H9 (cell line): ENCODE measurements around the gene LMCD1. TPM values are rescaled to one million over a fixed set of nuclear protein-coding genes. Genes with fewer than 3 reads are reported as not detected.

Experiments used
- DNase-seq: peaks from one replicate; pipeline ENCODE4 v3.0.0-alpha.2; 2017
- H2AFZ ChIP-seq: one replicate; pipeline ENCODE4 v1.6.1; 2013; ENCODE audit warnings: mild to moderate bottlenecking, low read length, control low read depth, moderate library complexity
- H2AK5ac ChIP-seq: 2 replicates; pipeline ENCODE4 v1.6.1; 2013; ENCODE audit warnings: low read length, control low read depth, mixed read lengths; ENCODE audit not compliant: insufficient read length
- H2BK120ac ChIP-seq: one replicate; pipeline ENCODE4 v1.6.1; 2013; ENCODE audit warnings: low read depth, mild to moderate bottlenecking, low read length, control low read depth, inconsistent platforms; ENCODE audit not compliant: poor library complexity, severe bottlenecking
- H2BK12ac ChIP-seq: 2 replicates; pipeline ENCODE4 v1.6.1; 2013; ENCODE audit warnings: low read length, control low read depth, mixed read lengths, low read depth; ENCODE audit not compliant: insufficient read length
- H2BK15ac ChIP-seq: 2 replicates; pipeline ENCODE4 v1.6.1; 2013; ENCODE audit warnings: low read depth, low read length, control low read depth
- H2BK20ac ChIP-seq: one replicate; pipeline ENCODE4 v1.6.1; 2013; ENCODE audit warnings: low read depth, mild to moderate bottlenecking, low read length, control low read depth, inconsistent platforms; ENCODE audit not compliant: poor library complexity, severe bottlenecking
- H2BK5ac ChIP-seq: 2 replicates; pipeline ENCODE4 v1.6.1; 2013; ENCODE audit warnings: low read length, control low read depth, mixed read lengths; ENCODE audit not compliant: insufficient read length
- H3K14ac ChIP-seq: 2 replicates; pipeline ENCODE4 v1.6.1; 2013; ENCODE audit warnings: low read length, control low read depth; ENCODE audit not compliant: insufficient read depth
- H3K18ac ChIP-seq: 2 replicates; pipeline ENCODE4 v1.6.1; 2013; ENCODE audit warnings: low read depth, mild to moderate bottlenecking, mixed read lengths, low read length, control low read depth; ENCODE audit not compliant: insufficient read length
- H3K23ac ChIP-seq: 2 replicates; pipeline ENCODE4 v1.6.1; 2013; ENCODE audit warnings: low read length, control low read depth, mixed read lengths, low read depth; ENCODE audit not compliant: insufficient read length
- H3K23me2 ChIP-seq: 2 replicates; pipeline ENCODE4 v1.6.1; 2013; ENCODE audit warnings: low read depth, mild to moderate bottlenecking, mixed read lengths, low read length, control low read depth; ENCODE audit not compliant: insufficient read length, poor library complexity, severe bottlenecking
- H3K27ac ChIP-seq: 2 replicates; pipeline ENCODE4 v1.5.1; 2013; ENCODE audit warnings: low read length, control low read depth, mixed read lengths, low read depth; ENCODE audit not compliant: insufficient read length
- H3K27me3 ChIP-seq: 2 replicates; pipeline ENCODE4 v1.6.1; 2013; ENCODE audit warnings: low read length, control low read depth, inconsistent platforms; ENCODE audit not compliant: insufficient read depth
- H3K4ac ChIP-seq: 2 replicates; pipeline ENCODE4 v1.6.1; 2013; ENCODE audit warnings: low read depth, mild to moderate bottlenecking, control low read depth, inconsistent platforms, low read length, moderate library complexity
- H3K4me1 ChIP-seq: 2 replicates; pipeline ENCODE4 v1.6.1; 2013; ENCODE audit warnings: low read length, control low read depth, inconsistent platforms; ENCODE audit not compliant: insufficient read depth
- H3K4me2 ChIP-seq: 2 replicates; pipeline ENCODE4 v1.6.1; 2013; ENCODE audit warnings: low read length, control low read depth, mixed read lengths; ENCODE audit not compliant: insufficient read length, insufficient read depth
- H3K56ac ChIP-seq: 2 replicates; pipeline ENCODE4 v1.6.1; 2013; ENCODE audit warnings: low read depth, mild to moderate bottlenecking, mixed read lengths, low read length, control low read depth; ENCODE audit not compliant: insufficient read length
- H3K79me1 ChIP-seq: 2 replicates; pipeline ENCODE4 v1.6.1; 2013; ENCODE audit warnings: low read depth, mild to moderate bottlenecking, moderate library complexity, low read length, control low read depth, inconsistent platforms; ENCODE audit not compliant: insufficient read depth, poor library complexity, severe bottlenecking
- H3K79me2 ChIP-seq: 2 replicates; pipeline ENCODE4 v1.6.1; 2013; ENCODE audit warnings: low read length, control low read depth, inconsistent platforms; ENCODE audit not compliant: insufficient read depth
- H3K9ac ChIP-seq: 2 replicates; pipeline ENCODE4 v1.6.1; 2013; ENCODE audit warnings: low read length, control low read depth, mixed read lengths; ENCODE audit not compliant: insufficient read length; ENCODE audit errors: extremely low read depth
- H3K9me3 ChIP-seq: one replicate; pipeline ENCODE4 v1.6.1; 2013; ENCODE audit warnings: low read depth, low read length, inconsistent platforms; ENCODE audit not compliant: control insufficient read depth
- H3T11ph ChIP-seq: one replicate; pipeline ENCODE4 v1.6.1; 2013; ENCODE audit warnings: mild to moderate bottlenecking, low read length, control low read depth, inconsistent platforms
- H4K20me1 ChIP-seq: one replicate; pipeline ENCODE4 v1.6.1; 2013; ENCODE audit not compliant: control insufficient read depth, insufficient read length, insufficient read depth
- H4K5ac ChIP-seq: 2 replicates; pipeline ENCODE4 v1.6.1; 2013; ENCODE audit warnings: low read depth, mild to moderate bottlenecking, mixed read lengths, low read length, control low read depth; ENCODE audit not compliant: insufficient read length
- H4K8ac ChIP-seq: replicated peaks from 2 replicates; pipeline ENCODE4 v1.6.1; 2013; ENCODE audit warnings: low read length, control low read depth, mixed read lengths, low read depth; ENCODE audit not compliant: insufficient read length
- H4K91ac ChIP-seq: 2 replicates; pipeline ENCODE4 v1.6.1; 2013; ENCODE audit warnings: low read depth, mild to moderate bottlenecking, moderate library complexity, mixed read lengths, low read length, control low read depth; ENCODE audit not compliant: insufficient read length
- H3K27ac Mint-ChIP-seq, 3 experiments: 2 replicates in 2 of 3; 3 replicates in 1 of 3; pipeline ENCODE4 v1.8.0; 2020 to 2021; ENCODE audit warnings: mixed read lengths in 3 of 3, mild to moderate bottlenecking in 1 of 3, moderate library complexity in 1 of 3
- H3K27me3 Mint-ChIP-seq: 2 replicates; pipeline ENCODE4 v1.8.0; 2021; ENCODE audit warnings: low read depth, mild to moderate bottlenecking, moderate library complexity, mixed read lengths
- H3K36me3 Mint-ChIP-seq, 3 experiments: 2 replicates in 2 of 3; 3 replicates in 1 of 3; pipeline ENCODE4 v1.8.0; 2020 to 2021; ENCODE audit warnings: low read depth in 3 of 3, mixed read lengths in 3 of 3; ENCODE audit not compliant: insufficient read depth in 1 of 3
- H3K4me1 Mint-ChIP-seq, 2 experiments: 2 replicates each; pipeline ENCODE4 v1.8.0; 2020; ENCODE audit warnings: mixed read lengths in 2 of 2
- H3K4me3 Mint-ChIP-seq, 2 experiments: 2 replicates in 1 of 2; 3 replicates in 1 of 2; pipeline ENCODE4 v1.8.0; 2020 to 2021; ENCODE audit warnings: mild to moderate bottlenecking in 2 of 2, mixed read lengths in 2 of 2, moderate library complexity in 1 of 2
- H3K9me3 Mint-ChIP-seq, 2 experiments: 2 replicates in 1 of 2; 3 replicates in 1 of 2; pipeline ENCODE4 v1.8.0; 2020; ENCODE audit warnings: mild to moderate bottlenecking in 2 of 2, mixed read lengths in 2 of 2, moderate library complexity in 1 of 2
- CTCF ChIP-seq: fragments of 200-600 bp; sonication (generic); conservative IDR thresholded peaks from 3 replicates; pipeline ENCODE4 v1.8.0; 2021; ENCODE audit warnings: antibody characterized with exemption, mild to moderate bottlenecking
- WGBS: extraction: QIAGEN DNeasy Blood & Tissue Kit; methylation state at CpG from one replicate; pipeline ENCODE4 v1.1.7; 2013; ENCODE audit warnings: missing lambda C conversion rate, low lambda C conversion rate, mixed read lengths; ENCODE audit not compliant: insufficient read length; ENCODE audit errors: extremely low coverage; 5-methylcytosine and 5-hydroxymethylcytosine counted together
- total RNA-seq: library from RNA; stranded (reverse); gene quantifications from 2 replicates; pipeline ENCODE4 v1.2.1, GENCODE V29; 2021

Gene LMCD1
- total RNA-seq, 1 experiment from 2014 or later: 19.2 TPM

DNA sequence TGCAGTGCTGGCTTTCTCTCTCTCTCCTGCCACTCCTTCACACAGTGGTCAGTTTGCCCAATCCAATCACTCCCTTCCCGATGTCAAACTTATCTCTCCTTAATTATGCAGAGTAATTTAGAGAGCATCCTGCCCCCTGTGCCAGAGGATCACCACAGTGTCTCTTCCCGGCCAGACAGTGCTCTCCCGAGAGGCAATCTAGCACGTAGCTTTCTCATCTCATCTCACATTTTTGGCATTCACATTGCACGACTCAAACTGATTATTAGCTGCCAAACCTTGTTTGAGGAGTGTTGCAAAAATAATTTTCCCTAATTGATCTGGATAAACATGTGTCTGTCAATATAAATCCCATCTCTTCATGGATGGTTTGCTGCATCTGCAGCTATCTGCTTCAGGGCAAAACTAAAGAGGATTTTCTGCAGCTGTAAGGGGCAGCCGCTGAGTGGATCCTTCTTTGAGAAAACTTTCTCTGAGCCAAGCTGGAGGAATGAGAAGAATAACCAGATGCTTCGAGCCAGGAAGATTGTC, 105.1 kb downstream of the LMCD1 start:
- no peak overlapping the region for H2BK12ac ChIP-seq
- no peaks in the 10 kb centered on the region; the same call in 1 of the 2 replicates for H3K27me3 Mint-ChIP-seq
- no peaks in the 10 kb centered on the region for H3K79me2 ChIP-seq
- H4K20me1 ChIP-seq: no peaks in the 10 kb centered on the region
- H3K9me3 Mint-ChIP-seq: peaks cover 0 to 6% of the 10 kb centered on the region in 2 experiments; a peak in 1 of 5 replicates
- peaks cover 0 to 13% (median 7%) of the 10 kb centered on the region in 3 experiments; a peak in 3 of 7 replicates for H3K36me3 Mint-ChIP-seq
- no peak overlapping the region for H3K4ac ChIP-seq
- H3K56ac ChIP-seq: no peak overlapping the region
- H3K27ac Mint-ChIP-seq: no peak overlapping the region
- H4K8ac ChIP-seq: no peak overlapping the region
- peaks cover 16 to 20% of the 10 kb centered on the region in 2 experiments for H3K4me1 Mint-ChIP-seq
- H2BK15ac ChIP-seq: no peak overlapping the region
- no peak overlapping the region for H4K91ac ChIP-seq
- H3K14ac ChIP-seq: no peak overlapping the region
- no CpG with 5 or more reads among the region's 7 CpGs for WGBS
- H3K4me2 ChIP-seq: no peak overlapping the region
- no peaks in the 10 kb centered on the region for H3K4me1 ChIP-seq
- H2AK5ac ChIP-seq: no peak overlapping the region
- no peak overlapping the region for H3K18ac ChIP-seq
- no peak for DNase-seq
- no peak overlapping the region for H3K4me3 Mint-ChIP-seq
- H2BK5ac ChIP-seq: no peak overlapping the region
- no peak overlapping the region for H2BK120ac ChIP-seq
- no peak overlapping the region for H2AFZ ChIP-seq
- no peaks in the 10 kb centered on the region for H3K9me3 ChIP-seq
- no peaks in the 10 kb centered on the region for H3K27me3 ChIP-seq
- TF ChIP-seq CTCF: no peak
- no peak overlapping the region for H3K27ac ChIP-seq
- H3K79me1 ChIP-seq: no peaks in the 10 kb centered on the region
- no peak overlapping the region for H2BK20ac ChIP-seq
- no peak overlapping the region for H4K5ac ChIP-seq
- H3T11ph ChIP-seq: no peak overlapping the region
- no peaks in the 10 kb centered on the region for H3K23me2 ChIP-seq
- H3K23ac ChIP-seq: no peak overlapping the region
- H3K9ac ChIP-seq: no peak overlapping the region
